Measurements from ENCODE around the gene PRDM5.

The PRDM5 gene

DNA sequence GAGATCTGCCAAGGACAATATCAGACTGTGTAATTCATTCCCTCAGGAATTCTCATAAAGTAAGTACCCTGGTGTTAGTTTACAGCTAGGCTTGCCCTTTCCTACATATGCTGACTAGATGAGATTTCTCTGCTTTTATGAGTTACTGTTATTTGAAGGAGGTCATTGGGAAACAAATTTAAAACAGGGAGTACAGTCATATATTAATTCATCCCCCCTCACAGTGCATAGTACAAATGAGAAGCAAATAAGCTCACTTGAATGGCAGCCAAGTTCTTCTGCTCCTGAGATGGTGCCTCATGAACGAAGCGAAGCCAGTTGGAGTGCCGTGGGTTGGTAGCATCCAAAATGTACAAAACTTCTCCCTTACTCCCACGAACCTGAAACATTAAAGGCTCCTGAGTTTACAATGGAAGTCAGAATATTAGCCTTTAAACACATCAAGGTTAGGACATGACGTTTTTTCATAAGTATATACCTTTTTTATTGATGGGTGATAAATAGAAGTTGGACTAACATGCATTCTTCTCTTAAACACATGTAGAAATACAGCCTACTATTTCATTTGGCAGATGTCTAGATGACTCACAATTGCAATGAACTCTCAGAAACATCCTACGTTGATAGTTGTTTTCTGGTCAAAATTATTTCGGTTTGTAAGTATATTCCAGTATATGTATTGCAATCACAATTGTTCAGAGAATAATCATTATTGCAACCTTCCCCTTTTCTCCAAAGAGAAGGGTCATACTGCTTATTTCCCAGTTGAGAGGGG lies 69.2 kb downstream of the PRDM5 start:
- no peak for DNase-seq

DNA sequence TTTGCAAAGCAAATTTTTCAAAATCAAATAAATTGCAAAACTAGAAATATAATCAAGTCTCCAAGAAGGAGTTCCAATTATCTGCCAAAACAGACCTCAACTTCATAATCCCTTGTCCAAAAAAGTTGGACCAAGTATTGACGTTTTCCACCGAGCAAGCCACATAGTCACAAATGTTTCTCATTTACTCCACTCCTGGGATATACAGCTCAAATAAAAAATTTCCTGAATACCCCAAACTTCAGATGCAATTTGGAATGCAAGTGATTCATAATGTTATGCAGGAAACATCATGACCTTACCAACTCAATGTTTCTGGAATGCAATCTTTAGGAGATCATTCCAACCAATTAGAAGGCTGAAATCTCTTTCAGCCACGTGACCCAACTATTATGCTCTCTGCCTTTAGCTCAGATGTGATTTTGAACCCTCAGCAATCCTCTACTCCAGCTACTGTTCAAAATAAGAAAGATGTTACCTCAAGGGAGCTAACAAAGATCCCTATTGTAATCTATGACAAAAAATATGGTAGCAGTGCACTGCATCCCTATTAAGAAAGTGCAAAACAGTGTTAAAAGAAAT lies 72.4 kb downstream of the PRDM5 start:
- no peak for DNase-seq

DNA sequence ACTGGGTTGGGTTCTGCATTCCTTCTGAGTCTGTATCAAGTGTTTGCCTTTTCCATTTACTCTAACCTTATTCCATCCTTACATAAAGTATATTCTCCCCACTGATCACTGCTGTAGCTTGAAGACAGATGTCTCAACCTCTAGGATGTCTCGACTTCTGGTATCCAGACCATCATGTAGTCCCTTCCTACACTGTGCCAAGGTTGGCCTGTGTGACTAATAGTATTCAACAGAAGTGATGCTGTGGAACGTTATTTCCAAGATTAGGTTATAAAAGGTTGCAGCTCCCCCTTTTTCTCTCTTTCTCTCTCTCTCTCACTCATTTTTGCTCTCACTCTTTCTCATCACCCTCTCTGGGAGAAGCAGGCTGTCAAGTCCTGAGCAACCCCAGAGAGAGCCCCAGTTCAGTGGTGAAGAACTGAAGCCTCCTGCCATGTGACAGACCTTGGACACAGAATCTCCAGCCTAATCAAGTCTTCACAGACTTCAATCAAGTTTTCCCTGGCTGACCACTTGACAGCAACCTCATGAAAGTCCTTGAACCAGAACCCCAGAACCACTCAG lies 75.4 kb downstream of the PRDM5 start:
- DNase-seq, result no peak

DNA sequence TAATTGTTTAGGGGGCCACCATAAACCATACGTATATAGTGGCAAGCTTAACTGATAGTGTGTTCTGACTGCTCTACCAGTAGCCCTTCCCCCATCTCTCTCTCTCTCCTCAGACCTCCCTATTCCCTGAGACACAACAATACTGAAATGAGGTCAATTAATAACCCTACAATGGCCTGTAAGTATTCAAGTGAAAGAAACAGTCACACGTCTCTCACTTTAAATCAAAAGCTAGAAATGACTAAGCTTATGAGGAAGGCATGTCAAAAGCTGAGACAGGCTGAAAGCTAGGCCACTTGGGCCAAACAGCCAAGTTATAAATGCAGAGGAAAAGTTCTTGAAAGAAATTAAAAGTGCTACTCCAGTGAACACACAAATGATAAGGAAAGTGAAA lies 78.0 kb downstream of the PRDM5 start:
- no peak for DNase-seq

DNA sequence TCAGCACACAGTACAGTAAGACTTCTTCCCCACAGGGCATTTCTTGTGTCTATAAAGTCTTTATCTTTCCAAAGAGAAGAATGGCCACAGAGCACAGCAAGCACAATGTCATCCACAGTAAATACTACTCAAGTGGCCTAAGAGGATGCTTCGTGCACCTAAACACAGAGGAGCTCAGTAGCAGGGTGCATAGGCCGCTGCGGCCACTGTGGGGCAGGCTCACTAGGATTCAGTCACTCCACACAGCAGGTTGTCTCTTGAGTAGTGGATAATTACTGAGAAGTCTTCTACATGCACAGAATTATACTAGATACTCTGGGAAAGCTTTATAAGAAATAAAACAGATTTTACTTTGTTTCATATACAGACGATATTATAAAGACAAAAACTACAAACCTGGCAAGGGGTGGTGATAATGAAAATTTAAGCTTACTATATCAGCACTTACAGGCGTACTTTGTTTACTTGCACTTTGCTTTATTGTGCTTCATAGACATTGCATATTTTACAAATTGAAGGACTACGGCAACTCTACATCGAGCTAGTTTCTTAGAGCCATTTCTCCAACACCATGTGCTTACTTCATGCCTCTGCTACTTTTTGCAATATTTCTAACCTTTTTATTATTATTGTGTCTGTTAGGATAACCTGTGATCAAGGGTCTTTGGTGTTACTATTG lies 78.5 kb downstream of the PRDM5 start:
- DNase-seq, result no peak

DNA sequence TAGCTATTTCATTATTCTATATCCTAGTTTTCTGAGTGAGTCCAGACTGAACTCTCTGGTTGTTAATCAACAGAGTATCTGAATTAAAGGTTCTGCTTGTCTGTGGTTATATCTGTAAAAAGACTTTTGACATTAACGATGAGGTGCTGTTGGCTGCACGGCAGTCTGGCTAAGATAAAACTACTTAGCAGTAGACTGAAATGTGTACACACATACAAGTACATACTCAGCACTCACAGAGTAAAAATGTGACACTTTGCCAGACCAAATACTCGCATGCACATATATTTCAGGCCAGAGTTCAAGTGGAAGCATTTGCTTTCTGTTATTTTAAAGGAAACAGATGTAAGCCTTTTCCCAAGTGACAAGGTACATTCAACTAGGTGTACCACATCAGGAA lies 80.5 kb downstream of the PRDM5 start:
- no peak for DNase-seq

DNA sequence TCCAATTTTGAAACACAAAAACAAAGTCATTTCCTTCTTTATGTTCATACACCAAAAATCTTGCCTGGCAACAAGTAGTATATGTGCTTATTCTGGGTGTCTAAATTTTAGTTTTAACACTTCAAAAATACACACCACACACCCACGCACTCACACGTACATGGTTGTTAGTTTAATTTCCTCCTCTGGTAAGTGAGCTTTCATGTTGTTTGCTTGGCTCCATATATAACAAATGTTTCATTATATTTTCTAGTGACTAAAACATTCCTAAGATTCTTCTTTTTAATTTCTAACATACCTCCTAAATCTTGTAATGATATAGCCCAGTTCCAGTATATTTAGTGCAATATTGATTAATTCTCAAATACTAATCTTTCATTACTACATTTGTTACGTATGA lies 80.9 kb downstream of the PRDM5 start:
- no peak for DNase-seq

DNA sequence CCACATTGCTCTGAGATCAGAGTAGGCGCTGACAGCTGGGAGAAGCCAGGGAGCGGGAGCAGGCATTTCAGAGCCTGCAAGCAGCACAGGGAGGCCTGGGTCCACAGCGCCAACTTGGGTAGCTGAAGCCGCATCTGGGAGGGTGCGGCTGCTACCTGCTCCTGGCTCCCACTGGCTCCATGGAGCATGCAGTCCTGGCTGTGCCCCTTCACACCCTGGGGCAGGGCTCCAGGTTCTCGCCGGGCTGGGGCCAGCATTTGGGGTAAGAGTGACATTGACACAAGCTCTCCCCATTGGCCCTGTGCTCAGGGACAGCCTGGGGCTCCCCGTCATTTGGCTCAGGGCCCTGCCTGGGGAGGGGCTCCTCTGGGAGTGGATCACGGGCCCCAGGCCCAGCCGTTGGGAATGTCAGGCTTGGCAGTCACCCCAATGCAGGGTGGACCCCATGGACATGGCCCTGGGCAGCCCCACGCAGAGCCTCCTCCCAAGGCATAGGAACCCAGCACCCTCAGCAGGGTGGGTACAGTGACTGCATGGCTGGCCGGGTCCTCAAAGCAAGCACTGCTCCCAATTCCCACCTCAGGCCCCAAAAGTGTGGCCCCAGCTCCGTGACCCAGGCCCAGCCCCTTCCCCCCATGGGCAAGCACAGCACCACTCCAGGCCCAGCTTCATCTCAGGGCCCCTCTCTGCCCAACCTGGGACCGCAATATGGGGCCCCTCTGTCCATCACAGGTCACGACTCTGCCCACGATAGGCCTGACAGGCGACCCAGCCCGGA lies 82.4 kb downstream of the PRDM5 start:
- no peak for DNase-seq

DNA sequence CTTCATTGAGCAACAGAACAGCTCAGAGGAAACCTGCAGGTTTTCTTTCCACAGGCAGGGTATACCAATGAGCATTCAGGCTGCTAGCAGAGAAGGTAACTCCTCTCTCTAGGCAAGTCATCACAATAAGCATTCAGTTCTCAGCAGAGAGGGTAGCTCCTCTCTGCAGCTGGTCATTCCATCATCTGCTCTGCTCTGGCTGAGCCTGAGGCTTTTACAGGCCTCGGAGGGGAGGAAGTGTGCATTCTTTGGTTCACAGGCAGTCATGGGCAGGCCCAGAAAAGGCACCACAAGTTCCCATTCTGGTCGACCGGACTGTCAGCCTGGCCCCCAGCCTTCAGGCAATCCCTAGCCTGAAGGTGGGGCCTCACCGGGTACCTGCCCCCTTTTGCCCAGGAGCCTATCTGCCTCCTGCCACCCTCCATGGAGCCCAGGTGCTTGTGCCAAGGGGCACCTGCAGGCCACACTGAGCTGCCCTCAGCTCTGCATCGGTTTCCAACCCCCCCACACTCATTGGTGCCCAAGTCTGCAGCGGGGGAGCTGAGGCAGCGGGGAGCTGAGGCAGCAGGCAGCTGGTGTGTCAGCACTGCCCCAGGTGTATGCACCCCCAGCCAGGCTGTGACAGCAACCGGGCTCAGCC lies 83.1 kb downstream of the PRDM5 start:
- DNase-seq, result no peak

DNA sequence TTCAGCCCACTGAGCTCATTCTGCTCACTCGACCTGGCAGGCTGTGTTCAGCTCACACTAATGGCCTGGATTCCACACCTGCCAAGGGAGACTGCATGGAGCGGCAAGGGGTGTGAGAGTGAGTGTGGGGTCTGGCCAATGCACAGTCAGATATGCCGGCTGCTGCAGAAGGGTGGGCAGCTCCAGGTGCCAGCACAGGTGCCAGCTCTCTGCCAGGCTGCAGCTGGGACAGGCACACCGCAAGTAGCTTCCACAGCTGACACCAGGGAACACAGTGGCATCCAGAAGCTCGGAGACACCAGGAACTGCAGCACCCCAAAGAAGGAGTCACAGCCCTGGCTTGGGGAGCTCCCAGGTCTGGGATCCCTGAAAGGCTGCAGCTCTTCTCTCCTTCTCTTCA lies 83.7 kb downstream of the PRDM5 start:
- no peak for DNase-seq

DNA sequence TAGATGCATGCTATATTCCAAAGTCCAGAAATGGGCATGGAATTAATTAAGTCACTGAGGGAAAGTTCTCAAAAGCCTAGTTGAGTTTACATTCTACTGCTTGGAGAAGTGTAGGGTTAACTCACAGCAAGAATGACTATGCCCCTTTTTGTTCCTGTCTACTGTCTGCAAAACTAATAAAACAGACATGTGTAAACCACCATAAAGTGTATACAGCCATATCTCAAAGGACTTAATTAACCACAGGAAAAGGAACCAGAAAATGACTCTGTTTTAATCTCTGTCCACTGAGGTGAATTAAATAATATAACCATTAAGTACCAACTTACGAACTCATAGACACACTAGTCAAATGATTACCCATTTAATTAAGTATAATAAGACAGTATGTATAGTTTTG lies 84.9 kb downstream of the PRDM5 start:
- no peak for DNase-seq

DNA sequence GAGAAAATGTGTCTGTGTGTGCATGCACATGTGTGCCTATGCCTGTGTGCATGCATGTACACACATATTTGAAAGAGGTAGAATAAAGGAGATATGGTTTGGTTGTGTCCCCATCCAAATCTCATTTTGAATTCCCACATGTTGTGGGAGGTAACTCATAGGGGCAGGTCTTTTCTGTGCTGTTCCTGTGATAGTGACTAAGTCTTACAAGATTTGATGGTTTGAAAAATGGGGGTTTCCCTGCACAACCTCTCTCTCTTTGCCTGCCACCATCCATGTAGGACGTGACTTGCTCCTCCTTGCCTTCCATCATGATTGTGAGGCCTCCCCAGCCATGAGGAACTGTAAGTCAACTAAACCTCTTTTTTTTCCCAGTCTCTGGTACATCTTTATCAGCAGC lies 87.2 kb downstream of the PRDM5 start:
- DNase-seq, result no peak

DNA sequence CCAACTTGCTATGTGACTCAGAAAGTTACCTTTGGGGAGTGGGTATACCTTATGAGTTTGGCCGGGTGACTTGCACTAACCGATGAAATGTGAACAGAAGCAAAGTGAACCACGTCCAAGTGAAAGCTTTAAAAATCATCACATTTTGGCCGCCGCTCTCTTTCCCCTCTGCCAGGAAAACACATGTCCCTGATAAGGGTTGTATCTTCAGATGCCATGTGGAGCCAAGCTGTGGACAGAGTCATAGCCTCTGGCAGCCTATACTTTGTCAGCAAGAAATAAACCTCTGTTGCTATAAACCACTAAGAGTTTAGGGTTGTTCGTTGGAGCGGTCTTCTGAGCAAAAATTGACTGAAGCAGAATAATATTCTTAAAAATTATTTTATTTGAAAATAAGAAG lies 92.3 kb downstream of the PRDM5 start:
- no peak for DNase-seq

DNA sequence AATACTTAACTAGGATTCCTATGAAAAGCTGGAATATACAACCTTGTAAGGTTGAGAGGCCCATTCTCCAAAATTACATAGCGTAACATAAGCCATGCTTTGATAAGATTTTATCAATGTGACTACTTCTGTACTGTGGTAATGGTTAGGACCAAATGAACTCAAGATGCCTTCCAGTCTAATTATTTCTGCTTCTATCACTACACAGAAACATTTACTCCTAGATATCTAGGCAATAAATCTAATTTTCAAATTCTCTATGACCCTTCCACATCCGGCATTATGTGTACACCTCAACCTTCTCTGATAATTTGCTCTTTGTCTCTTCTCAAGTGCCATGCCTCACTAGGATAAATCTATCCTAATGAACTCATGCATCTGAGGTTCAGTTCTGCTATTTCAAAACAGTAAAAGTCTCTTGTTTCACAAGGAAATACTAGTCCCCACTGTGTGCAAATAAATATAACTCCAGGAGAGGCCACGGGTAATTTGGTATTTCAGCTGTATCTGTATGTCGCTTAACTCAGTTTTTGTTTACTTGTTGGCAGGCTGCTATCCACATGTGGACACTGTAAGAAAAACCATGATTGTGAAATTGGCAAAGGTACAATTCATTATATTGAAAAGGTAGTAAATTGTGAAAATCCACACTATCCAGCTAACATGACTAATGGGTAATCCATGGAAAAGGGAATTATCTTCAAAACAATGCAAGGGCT lies 93.3 kb downstream of the PRDM5 start:
- no peak for DNase-seq

DNA sequence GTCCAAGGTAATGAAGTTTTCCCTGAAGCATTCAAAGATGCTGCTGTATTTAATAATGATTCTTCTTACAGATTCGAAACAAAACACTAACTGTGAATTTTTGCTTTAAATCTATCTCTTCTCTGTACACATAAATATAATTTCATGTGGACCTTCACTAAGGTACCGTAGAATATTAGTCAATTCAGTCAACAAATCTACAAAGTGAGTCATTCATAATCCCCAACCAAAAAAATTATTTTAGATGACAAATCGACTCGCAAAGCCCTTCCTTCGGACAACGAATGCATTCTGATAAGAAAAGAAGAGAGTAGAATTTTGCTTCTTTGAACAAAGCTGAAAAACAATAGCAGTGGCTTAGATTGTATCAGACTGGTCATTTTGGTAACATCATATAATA lies 95.7 kb downstream of the PRDM5 start:
- no peak for DNase-seq

DNA sequence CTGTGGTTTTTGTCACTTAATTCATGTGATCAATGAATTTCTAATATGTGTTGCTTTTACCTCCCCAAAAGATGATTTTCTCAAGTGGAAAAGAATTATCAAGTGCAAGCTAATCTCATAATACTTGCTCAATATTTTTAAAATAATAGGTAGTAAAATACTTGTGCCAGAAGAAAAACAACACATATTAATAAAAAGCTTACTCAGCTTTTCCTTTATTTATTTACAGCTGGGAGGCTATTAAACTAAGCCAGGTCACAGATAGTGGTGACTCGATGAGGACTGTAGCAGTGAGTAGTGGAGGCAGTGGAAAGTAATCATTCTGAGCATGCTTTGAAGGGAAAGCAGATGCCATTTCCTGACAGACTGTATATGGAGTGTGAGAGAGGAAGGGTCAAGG lies 96.1 kb downstream of the PRDM5 start:
- DNase-seq, result no peak

DNA sequence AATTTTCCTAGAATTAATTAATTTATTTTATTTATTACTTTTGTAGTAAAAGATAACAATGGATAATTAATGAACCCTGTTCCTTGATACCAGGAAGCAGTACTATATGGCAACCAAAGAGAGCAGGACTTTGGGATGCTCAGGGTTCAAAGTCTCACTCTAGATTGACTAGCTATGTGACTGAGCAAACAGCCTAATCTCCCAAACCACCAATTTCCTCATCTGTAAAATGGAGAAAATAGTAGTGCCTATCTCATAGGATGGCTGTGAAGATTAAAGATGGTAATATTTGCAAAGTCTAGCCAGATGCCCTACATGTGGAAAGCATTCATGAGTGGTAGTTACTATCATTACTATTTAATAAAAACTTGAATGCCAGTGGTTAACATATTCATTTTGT lies 97.6 kb downstream of the PRDM5 start:
- DNase-seq, result no peak

DNA sequence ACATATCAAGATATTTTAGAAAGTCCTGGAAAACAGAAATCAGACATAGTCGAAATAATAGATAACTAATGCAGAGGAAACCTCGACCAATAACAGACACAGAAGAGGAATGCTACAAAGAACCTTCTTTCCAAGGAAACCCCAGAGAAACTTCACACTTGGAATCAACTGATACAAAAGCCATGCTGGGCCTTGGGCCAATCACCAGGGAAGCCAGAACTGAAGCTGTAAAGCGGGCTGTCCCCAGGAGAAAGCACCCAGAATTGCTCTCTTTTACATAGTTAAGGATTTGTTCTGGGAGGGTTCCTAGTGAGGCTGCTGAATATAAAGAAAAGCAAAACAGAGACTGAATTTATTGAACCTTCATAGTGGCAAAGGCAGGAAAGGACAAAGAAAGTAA lies 100.5 kb downstream of the PRDM5 start:
- no peak for DNase-seq

DNA sequence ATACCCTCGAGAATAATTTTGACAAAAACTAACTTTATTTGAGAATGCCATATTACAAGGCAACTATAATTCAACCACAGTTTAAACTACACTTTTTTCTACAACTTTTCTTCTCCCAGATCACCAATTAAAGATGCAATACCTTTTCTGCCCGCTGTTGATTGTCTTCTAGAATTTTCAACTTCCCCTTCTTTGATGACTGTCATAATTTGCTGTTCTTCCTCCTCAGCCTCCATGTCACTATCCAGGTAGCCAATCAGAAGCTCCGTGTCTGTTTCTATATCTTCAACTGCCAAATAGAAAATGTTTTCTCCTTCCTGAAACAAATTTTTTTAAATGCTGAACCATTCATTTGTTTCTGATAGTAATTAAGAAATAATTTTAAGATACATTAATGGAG lies 101.5 kb downstream of the PRDM5 start:
- DNase-seq, result no peak

DNA sequence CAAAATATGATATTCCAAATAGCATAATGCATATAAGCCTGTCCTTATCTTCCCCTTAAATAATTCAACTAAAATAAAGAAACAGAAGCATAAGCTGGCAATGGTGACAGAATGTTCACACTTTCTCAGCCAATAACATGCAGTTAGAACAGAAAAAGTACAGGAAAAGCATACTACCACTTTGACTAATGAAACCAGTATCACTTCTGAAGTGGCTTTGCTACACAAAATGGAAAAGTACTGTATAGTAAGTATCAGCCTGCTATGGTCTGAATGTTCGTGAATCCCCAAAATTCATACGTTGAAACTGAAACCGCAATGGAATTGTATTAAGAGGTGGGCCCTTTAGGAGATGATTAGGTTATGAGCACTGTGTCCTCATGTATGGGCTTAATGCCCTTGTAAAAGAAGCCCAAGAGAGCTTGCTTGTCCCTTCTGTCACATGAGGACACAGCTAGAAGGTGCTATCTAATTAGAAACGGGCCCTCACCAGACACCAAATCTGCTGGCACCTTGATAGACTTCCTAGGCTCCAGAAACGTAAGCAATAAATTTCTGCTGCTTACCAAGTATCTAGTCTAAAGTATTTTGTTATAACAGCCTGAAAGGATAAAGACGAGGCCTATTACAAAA lies 102.6 kb downstream of the PRDM5 start:
- no peak for DNase-seq

DNA sequence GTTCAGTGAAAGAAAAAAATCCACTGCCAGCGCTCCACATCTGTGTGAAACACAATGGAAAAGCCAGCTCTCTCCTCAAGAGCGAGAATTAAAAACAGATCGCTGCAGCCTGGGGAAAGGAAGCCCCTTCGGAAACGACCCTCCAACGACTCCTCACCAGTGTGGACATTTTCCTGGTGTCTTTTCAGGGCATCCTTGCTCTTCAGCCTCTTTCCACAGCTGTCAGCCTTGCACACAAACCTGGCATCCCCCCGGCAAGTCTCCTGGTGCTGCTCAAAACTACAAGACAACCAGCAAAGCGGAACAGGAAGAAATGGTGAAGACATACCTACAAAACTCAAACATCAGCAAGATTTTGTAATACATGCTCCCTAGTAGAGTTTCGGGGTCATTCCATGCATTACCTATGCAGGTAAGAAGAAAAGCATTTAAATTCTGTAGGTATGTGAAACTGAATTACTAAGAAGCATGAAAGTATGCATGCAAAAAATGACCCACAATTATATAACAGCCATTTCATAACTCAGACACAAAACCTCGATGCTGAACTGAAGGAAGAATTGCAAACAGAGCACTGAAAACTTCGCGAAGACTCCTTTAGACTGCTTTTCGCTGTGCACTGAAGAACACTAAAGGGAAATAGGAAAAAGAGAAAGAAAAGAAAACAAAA lies 106.1 kb downstream of the PRDM5 start:
- no peak for DNase-seq
